IMR-90 (cell line): ENCODE measurements around the gene TSKU. TPM values are rescaled to one million over a fixed set of nuclear protein-coding genes. Genes with fewer than 3 reads are reported as not detected.

Source experiments
- ATAC-seq: fragments of 200-7000 bp; cut with Tn5 transposase; 2 replicates; pipeline ENCODE4 v1.9.1; 2020; ENCODE audit warnings: low read depth, mild to moderate bottlenecking, moderate library complexity
- BruUV-seq: library from RNA; stranded (reverse); fragments of 400-500 nt; replicated peaks from 2 replicates; lab custom pipeline; 2021; lab: Mats Ljungman, UMichigan
- CTCF ChIA-PET: fragments of 300-600 bp; formaldehyde crosslinking; extraction: SDS; loops from one replicate; lab custom pipeline; 2021; ENCODE audit warnings: antibody characterized with exemption; lab: Yijun Ruan, JAX
- POLR2A ChIA-PET: fragments of 300-600 bp; sonication (Branson Sonifier 250); formaldehyde crosslinking; loops from one replicate; lab custom pipeline; 2022; ENCODE audit warnings: antibody characterized with exemption; ENCODE audit not compliant: unreplicated experiment; lab: Charles Lee
- DNase-seq: peaks from one replicate; pipeline ENCODE4 v3.0.0; 2013
- H2AFZ ChIP-seq: replicated peaks from 2 replicates; pipeline ENCODE3; 2013; ENCODE audit warnings: low read length, mild to moderate bottlenecking; ENCODE audit not compliant: poor library complexity
- H2AK5ac ChIP-seq: 2 replicates; pipeline ENCODE4 v1.6.1; 2013; ENCODE audit warnings: low read depth, low read length, inconsistent platforms
- H2AK9ac ChIP-seq: replicated peaks from 2 replicates; pipeline ENCODE3; 2013; ENCODE audit warnings: mild to moderate bottlenecking, low read depth, low read length, moderate library complexity; ENCODE audit not compliant: poor library complexity
- H2BK120ac ChIP-seq: 2 replicates; pipeline ENCODE4 v1.6.1; 2013; ENCODE audit warnings: low read depth, low read length, inconsistent platforms
- H2BK15ac ChIP-seq: 3 replicates; pipeline ENCODE4 v1.6.1; 2013; ENCODE audit warnings: low read depth, low read length, inconsistent platforms
- H2BK20ac ChIP-seq: 2 replicates; pipeline ENCODE4 v1.6.1; 2013; ENCODE audit warnings: low read depth, mild to moderate bottlenecking, inconsistent platforms, low read length, moderate library complexity
- H2BK5ac ChIP-seq: 2 replicates; pipeline ENCODE4 v1.6.1; 2013; ENCODE audit warnings: mild to moderate bottlenecking, low read depth, low read length, inconsistent platforms; ENCODE audit not compliant: poor library complexity, severe bottlenecking
- H3K14ac ChIP-seq: replicated peaks from 2 replicates; pipeline ENCODE4 v1.6.1; 2013; ENCODE audit warnings: low read depth, low read length, inconsistent platforms
- H3K18ac ChIP-seq: 2 replicates; pipeline ENCODE4 v1.6.1; 2013; ENCODE audit warnings: low read depth, low read length, control low read depth
- H3K23ac ChIP-seq: 2 replicates; pipeline ENCODE4 v1.6.1; 2013; ENCODE audit warnings: low read depth, low read length, inconsistent platforms
- H3K27ac ChIP-seq: 2 replicates; pipeline ENCODE4 v1.5.1; 2013; ENCODE audit warnings: mild to moderate bottlenecking, control low read depth, low read length; ENCODE audit not compliant: insufficient read depth
- H3K27me3 ChIP-seq: 2 replicates; pipeline ENCODE4 v1.6.1; 2013; ENCODE audit warnings: low read length; ENCODE audit not compliant: control insufficient read depth, insufficient read depth
- H3K36me3 ChIP-seq: 2 replicates; pipeline ENCODE4 v1.6.1; 2013; ENCODE audit warnings: low read length, mixed read lengths; ENCODE audit not compliant: control insufficient read depth, insufficient read depth
- H3K4ac ChIP-seq: 2 replicates; pipeline ENCODE4 v1.6.1; 2013; ENCODE audit warnings: low read depth, low read length, inconsistent platforms
- H3K4me1 ChIP-seq: 2 replicates; pipeline ENCODE4 v1.6.1; 2013; ENCODE audit warnings: low read length, mixed read lengths; ENCODE audit not compliant: control insufficient read depth, insufficient read depth
- H3K4me2 ChIP-seq: 2 replicates; pipeline ENCODE4 v1.6.1; 2013; ENCODE audit warnings: low read depth, mild to moderate bottlenecking, control low read depth, low read length, moderate library complexity
- H3K4me3 ChIP-seq: 2 replicates; pipeline ENCODE4 v1.5.1; 2013; ENCODE audit warnings: low read depth, mild to moderate bottlenecking, control low read depth, low read length, moderate library complexity; ENCODE audit not compliant: insufficient read depth
- H3K56ac ChIP-seq: 2 replicates; pipeline ENCODE4 v1.6.1; 2013; ENCODE audit warnings: low read length, inconsistent platforms; ENCODE audit not compliant: insufficient read depth; ENCODE audit errors: extremely low read depth
- H3K79me1 ChIP-seq, 2 experiments: 2 replicates each; pipeline ENCODE4 v1.6.1; 2013; ENCODE audit warnings: low read length in 2 of 2, inconsistent platforms in 1 of 2, low read depth in 1 of 2
- H3K9ac ChIP-seq: 2 replicates; pipeline ENCODE4 v1.6.1; 2013; ENCODE audit warnings: low read depth, low read length, control low read depth
- H3K9me1 ChIP-seq: 2 replicates; pipeline ENCODE4 v1.6.1; 2013; ENCODE audit warnings: low read length, inconsistent platforms; ENCODE audit not compliant: insufficient read depth
- H3K9me3 ChIP-seq: 2 replicates; pipeline ENCODE4 v1.6.1; 2013; ENCODE audit warnings: low read length; ENCODE audit not compliant: control insufficient read depth, insufficient read depth
- H4K20me1 ChIP-seq: 2 replicates; pipeline ENCODE4 v1.6.1; 2013; ENCODE audit warnings: low read length, inconsistent platforms; ENCODE audit not compliant: insufficient read depth
- H4K5ac ChIP-seq: 2 replicates; pipeline ENCODE4 v1.6.1; 2013; ENCODE audit warnings: mild to moderate bottlenecking, low read depth, low read length, control low read depth
- H4K8ac ChIP-seq, 2 experiments: 2 replicates each; pipeline ENCODE4 v1.6.1; 2013; ENCODE audit warnings: low read depth in 2 of 2, low read length in 2 of 2, control low read depth in 1 of 2, inconsistent platforms in 1 of 2
- H4K91ac ChIP-seq: 2 replicates; pipeline ENCODE4 v1.6.1; 2013; ENCODE audit warnings: low read depth, low read length, inconsistent platforms; ENCODE audit not compliant: insufficient read depth
- BHLHE40 ChIP-seq: fragments of 150-350 bp; IDR thresholded peaks from 2 replicates; pipeline ENCODE4 v1.6.1; 2016; ENCODE audit warnings: mild to moderate bottlenecking, low read depth, low read length
- CHD1 ChIP-seq: IDR thresholded peaks from 2 replicates; pipeline ENCODE4 v1.6.1; 2012; ENCODE audit warnings: low read depth, low read length, improper control_type of control experiment
- ELK1 ChIP-seq: fragments of 150-350 bp; IDR thresholded peaks from 2 replicates; pipeline ENCODE4 v1.6.1; 2016; ENCODE audit warnings: low read depth, mild to moderate bottlenecking, low read length, moderate library complexity, borderline replicate concordance
- MXI1 ChIP-seq: IDR thresholded peaks from 2 replicates; pipeline ENCODE4 v1.6.1; 2012; ENCODE audit warnings: low read depth, mild to moderate bottlenecking, low read length, moderate library complexity, borderline replicate concordance
- USF2 ChIP-seq: fragments of 150-350 bp; IDR thresholded peaks from 2 replicates; pipeline ENCODE4 v1.6.1; 2017; ENCODE audit warnings: mild to moderate bottlenecking, antibody characterized with exemption, low read length, low read depth
- WGBS, 2 experiments: methylation state at CpG; one replicate each; pipeline versions ENCODE4 v1.1.5 to v1.1.7; 2013; ENCODE audit warnings: missing lambda C conversion rate in 2 of 2; ENCODE audit not compliant: insufficient read length in 1 of 2; ENCODE audit errors: extremely low coverage in 2 of 2; 5-methylcytosine and 5-hydroxymethylcytosine counted together
- dilution Hi-C: fragments of 300-500 bp; cut with HindIII; formaldehyde crosslinking; loops from one replicate; pipeline ENCODE4 v1.14.3; 2018; ENCODE audit warnings: low sequenced_read_pairs; ENCODE audit not compliant: unreplicated experiment
- in situ Hi-C: fragments of 300-500 bp; cut with MboI; formaldehyde crosslinking; loops from 3 replicates; pipeline ENCODE4 v1.14.3; 2019; ENCODE audit warnings: low sequenced_read_pairs, inconsistent platforms, mixed read lengths
- intact Hi-C: fragments of 100-400 bp; cut with micrococcal nuclease; formaldehyde crosslinking; loops from 2 replicates; pipeline ENCODE4 v1.10.0; 2022
- polyA plus RNA-seq, 3 experiments: library from polyadenylated mRNA; depleted of rRNA; stranded (reverse); fragments of >200 nt; gene quantifications; 2 replicates each; pipeline ENCODE4 v1.2.3, GENCODE V29; 2012; ENCODE audit warnings: low replicate concordance in 1 of 3
- total RNA-seq: library from RNA; depleted of rRNA; stranded (reverse); fragments of >200 nt; gene quantifications from 2 replicates; pipeline ENCODE4 v1.2.3, GENCODE V29; 2012

Gene TSKU
- total and polyA plus RNA-seq, 2 of the 4 experiments (the other 2 are of a cell fraction): 6.8 to 26.6 TPM

- Histone ChIP-seq H2BK120ac (no peak overlapping the region), H3K4me2 (no peak overlapping the region), H4K5ac (no peak overlapping the region), H3K18ac (no peak overlapping the region), H2BK5ac (no peak overlapping the region), H3K27me3 (no peaks in the 10 kb centered on the region), H2AK5ac (no peak overlapping the region), H3K36me3 (peaks cover 30% of the 10 kb centered on the region), H2AK9ac (no peak overlapping the region), H3K23ac (no peak overlapping the region), H3K79me1 (peaks cover 13 to 41% of the 10 kb centered on the region in 2 experiments; a peak in 3 of 4 replicates), H2AFZ (no peak overlapping the region), H3K56ac (no peak overlapping the region), H4K8ac (no peak overlapping the region), H4K20me1 (peaks cover 84% of the 10 kb centered on the region), H3K9me1 (no peaks in the 10 kb centered on the region; the same call in 1 of the 2 replicates), H3K14ac (no peak overlapping the region), H3K27ac (no peak overlapping the region), H3K4ac (no peak overlapping the region), H4K91ac (no peak overlapping the region), H3K4me1 (peaks cover 8% of the 10 kb centered on the region), H2BK20ac (no peak overlapping the region), H3K4me3 (no peak overlapping the region), H3K9ac (no peak overlapping the region), H2BK15ac (no peak overlapping the region), H3K9me3 (no peaks in the 10 kb centered on the region)
- DNase-seq (no peak), ATAC-seq (no peak)
- 93% methylated on average over 21 of the region's 26 CpGs; no CpG with 5 or more reads in 1 of the 2 experiments for WGBS, 2 experiments
- CTCF ChIA-PET: no interaction called here
- POLR2A ChIA-PET: no interaction called here
- dilution Hi-C loops: no loop called here
- intact Hi-C loops: no loop called here
- in situ Hi-C loops: no loop called here
- TF ChIP-seq ELK1 (no peak), CHD1 (no peak), BHLHE40 (no peak), USF2 (no peak), MXI1 (no peak)
- no TSS peak for BruUV-seq
Observed at GRCh38 chr11:76795936-76796441, 12.8 kb downstream of the TSKU start.
